DND-41 (cell line): ENCODE measurements around the gene NRF1.

Experiments
- CTCF ChIP-seq: IDR thresholded peaks from 2 replicates; pipeline ENCODE4 v1.5.1; 2012; ENCODE audit warnings: borderline replicate concordance, low read length, moderate library complexity, mild to moderate bottlenecking; ENCODE audit not compliant: poor library complexity, severe bottlenecking; ENCODE audit errors: extremely low read depth
- EZH2 ChIP-seq: IDR thresholded peaks from 3 replicates; pipeline ENCODE4 v1.6.1; 2012; ENCODE audit warnings: borderline replicate concordance, low read depth, mild to moderate bottlenecking, moderate library complexity, low read length, inconsistent platforms; ENCODE audit not compliant: severe bottlenecking

- TF ChIP-seq CTCF (no peak), EZH2 (no peak)
These were observed 122.9 kb downstream of the NRF1 start for GRCh38 chr7:129734400-129734799.
